SU-DHL-6 (cell line): ENCODE measurements around the gene PLSCR4.

ENCODE experiments used
- H2AFZ ChIP-seq: fragments of 200-600 bp; sonication (generic); 2 replicates; pipeline ENCODE4 v1.6.1; 2014; ENCODE audit warnings: low read depth, mild to moderate bottlenecking, moderate library complexity, mixed read lengths, antibody characterized with exemption, low read length; ENCODE audit not compliant: severe bottlenecking
- H3F3A ChIP-seq: fragments of 200-600 bp; shearing (Covaris generic); 2 replicates; pipeline ENCODE4 v1.6.0; 2016; ENCODE audit warnings: antibody characterized with exemption, mild to moderate bottlenecking; ENCODE audit not compliant: insufficient read depth
- H3K27ac ChIP-seq: fragments of 200-600 bp; sonication (generic); 2 replicates; pipeline ENCODE4 v1.5.1; 2016; ENCODE audit warnings: low read depth, mild to moderate bottlenecking, low read length, moderate library complexity, mixed read lengths
- H3K27me3 ChIP-seq: fragments of 200-600 bp; sonication (generic), shearing (Covaris generic); 2 replicates; pipeline ENCODE4 v1.6.0; 2014; ENCODE audit warnings: mild to moderate bottlenecking, low read length
- H3K36me3 ChIP-seq: fragments of 200-600 bp; sonication (generic); 2 replicates; pipeline ENCODE4 v1.6.1; 2014; ENCODE audit warnings: mild to moderate bottlenecking, low read length, mixed read lengths
- H3K4me2 ChIP-seq: fragments of 300-600, 200-600 bp; shearing (Covaris generic), sonication (generic); 2 replicates; pipeline ENCODE4 v1.6.0; 2014; ENCODE audit warnings: low read length, low read depth, mild to moderate bottlenecking; ENCODE audit not compliant: poor library complexity, severe bottlenecking
- H3K4me3 ChIP-seq: fragments of 200-600 bp; sonication (generic); 2 replicates; pipeline ENCODE4 v1.5.1; 2014; ENCODE audit warnings: antibody characterized with exemption, low read length, mild to moderate bottlenecking, mixed read lengths; ENCODE audit not compliant: insufficient read depth, poor library complexity, severe bottlenecking
- H3K79me2 ChIP-seq: fragments of 200-600 bp; sonication (generic); 2 replicates; pipeline ENCODE4 v1.6.1; 2014; ENCODE audit warnings: mild to moderate bottlenecking, low read length, moderate library complexity; ENCODE audit not compliant: insufficient read depth
- H3K9ac ChIP-seq: fragments of 200-600 bp; sonication (generic); 2 replicates; pipeline ENCODE4 v1.7.0; 2014; ENCODE audit warnings: mild to moderate bottlenecking, low read length
- H3K9me2 ChIP-seq: fragments of 200-600 bp; sonication (generic); replicated peaks from 2 replicates; pipeline ENCODE4 v1.6.1; 2014; ENCODE audit warnings: low read length; ENCODE audit not compliant: insufficient read depth
- H3K9me3 ChIP-seq: fragments of 200-600 bp; sonication (generic); 2 replicates; pipeline ENCODE4 v1.6.1; 2014; ENCODE audit warnings: low read length, mixed read lengths; ENCODE audit not compliant: insufficient read depth
- H4K20me1 ChIP-seq: fragments of 200-600 bp; sonication (generic); 2 replicates; pipeline ENCODE4 v1.6.1; 2014; ENCODE audit warnings: low read depth, mild to moderate bottlenecking, antibody characterized with exemption, low read length, moderate library complexity, mixed read lengths
- EZH2phosphoT487 ChIP-seq: fragments of 200-600 bp; sonication (generic), shearing (Covaris generic); conservative IDR thresholded peaks from 2 replicates; pipeline ENCODE4 v1.6.1; 2018; ENCODE audit warnings: mild to moderate bottlenecking, antibody characterized with exemption, low read length, moderate library complexity, mixed read lengths
- TF ChIP-seq, protein P1 (sequence below): fragments of 200-600 bp; sonication (generic); IDR thresholded peaks from one replicate; pipeline ENCODE4 v1.5.1; 2017; ENCODE audit warnings: antibody characterized with exemption, mild to moderate bottlenecking, low read length, moderate library complexity; ENCODE audit not compliant: insufficient read depth, poor library complexity, severe bottlenecking

PLSCR4 gene

DNA sequence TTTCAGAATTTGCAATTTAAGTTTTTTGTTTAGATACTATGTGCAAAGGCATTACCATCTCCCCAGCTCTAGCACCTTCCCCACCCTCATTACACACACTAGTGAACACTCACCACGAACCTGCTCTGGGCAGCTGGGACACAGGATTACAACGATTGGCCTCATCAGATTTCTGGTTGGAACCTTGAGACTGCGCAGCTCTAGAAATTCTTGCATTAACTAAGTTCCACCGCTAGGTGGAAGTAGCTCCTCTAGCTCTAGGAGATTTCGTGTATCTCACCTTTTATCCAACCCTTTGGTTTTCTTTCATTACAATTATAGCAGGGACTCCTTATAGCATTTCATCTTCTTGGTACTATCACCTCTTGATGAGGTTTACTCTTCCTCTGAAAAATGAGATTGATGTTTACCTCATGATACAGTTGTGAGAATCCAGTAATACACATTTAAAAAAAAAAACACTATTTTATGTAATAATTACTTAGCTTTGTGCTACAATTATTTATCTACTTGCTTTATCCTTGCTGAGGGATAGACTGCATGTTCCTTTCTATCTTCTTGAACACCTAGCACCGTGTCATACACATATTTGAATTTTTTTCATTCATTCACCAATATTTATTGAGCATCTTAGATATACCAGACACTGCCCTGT, 61.3 kb downstream of the PLSCR4 start:
- Histone ChIP-seq H3K27ac (no peak overlapping the region), H3K9me3 (no peaks in the 10 kb centered on the region), H3K9ac (no peak overlapping the region), H3K4me3 (no peak overlapping the region), H2AFZ (no peak overlapping the region), H3K79me2 (no peaks in the 10 kb centered on the region), H3K9me2 (no peaks in the 10 kb centered on the region), H3K27me3 (no peaks in the 10 kb centered on the region), H3K36me3 (no peaks in the 10 kb centered on the region), H4K20me1 (no peaks in the 10 kb centered on the region), H3F3A (no peaks in the 10 kb centered on the region), H3K4me2 (no peak overlapping the region)
- TF ChIP-seq, protein P1, sequence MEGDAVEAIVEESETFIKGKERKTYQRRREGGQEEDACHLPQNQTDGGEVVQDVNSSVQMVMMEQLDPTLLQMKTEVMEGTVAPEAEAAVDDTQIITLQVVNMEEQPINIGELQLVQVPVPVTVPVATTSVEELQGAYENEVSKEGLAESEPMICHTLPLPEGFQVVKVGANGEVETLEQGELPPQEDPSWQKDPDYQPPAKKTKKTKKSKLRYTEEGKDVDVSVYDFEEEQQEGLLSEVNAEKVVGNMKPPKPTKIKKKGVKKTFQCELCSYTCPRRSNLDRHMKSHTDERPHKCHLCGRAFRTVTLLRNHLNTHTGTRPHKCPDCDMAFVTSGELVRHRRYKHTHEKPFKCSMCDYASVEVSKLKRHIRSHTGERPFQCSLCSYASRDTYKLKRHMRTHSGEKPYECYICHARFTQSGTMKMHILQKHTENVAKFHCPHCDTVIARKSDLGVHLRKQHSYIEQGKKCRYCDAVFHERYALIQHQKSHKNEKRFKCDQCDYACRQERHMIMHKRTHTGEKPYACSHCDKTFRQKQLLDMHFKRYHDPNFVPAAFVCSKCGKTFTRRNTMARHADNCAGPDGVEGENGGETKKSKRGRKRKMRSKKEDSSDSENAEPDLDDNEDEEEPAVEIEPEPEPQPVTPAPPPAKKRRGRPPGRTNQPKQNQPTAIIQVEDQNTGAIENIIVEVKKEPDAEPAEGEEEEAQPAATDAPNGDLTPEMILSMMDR: peak; percentile 48
- TF ChIP-seq EZH2phosphoT487: no peak

GRCh38 chr3:146187334-146187950, 63.5 kb downstream of the PLSCR4 start:
- H3K4me3 ChIP-seq: no peak overlapping the region
- no peak overlapping the region for H3K4me2 ChIP-seq
- no peak overlapping the region for H2AFZ ChIP-seq
- TF ChIP-seq, protein P1: peak; percentile 18
- TF ChIP-seq EZH2phosphoT487: no peak
- H3K36me3 ChIP-seq: no peaks in the 10 kb centered on the region
- H3K9me3 ChIP-seq: no peaks in the 10 kb centered on the region
- H3F3A ChIP-seq: no peaks in the 10 kb centered on the region
- no peaks in the 10 kb centered on the region for H3K79me2 ChIP-seq
- H4K20me1 ChIP-seq: no peaks in the 10 kb centered on the region
- no peaks in the 10 kb centered on the region for H3K27me3 ChIP-seq
- no peak overlapping the region for H3K27ac ChIP-seq
- H3K9me2 ChIP-seq: no peaks in the 10 kb centered on the region
- H3K9ac ChIP-seq: no peak overlapping the region

- H2AFZ ChIP-seq: no peak overlapping the region
- H3F3A ChIP-seq: no peaks in the 10 kb centered on the region
- no peaks in the 10 kb centered on the region for H3K27me3 ChIP-seq
- no peaks in the 10 kb centered on the region for H3K79me2 ChIP-seq
- H3K27ac ChIP-seq: no peak overlapping the region
- no peak overlapping the region for H3K4me2 ChIP-seq
- no peak overlapping the region for H3K9ac ChIP-seq
- H4K20me1 ChIP-seq: no peaks in the 10 kb centered on the region
- no peaks in the 10 kb centered on the region for H3K9me2 ChIP-seq
- H3K9me3 ChIP-seq: no peaks in the 10 kb centered on the region
- TF ChIP-seq, protein P1: no peak
- TF ChIP-seq EZH2phosphoT487: no peak
- no peaks in the 10 kb centered on the region for H3K36me3 ChIP-seq
- H3K4me3 ChIP-seq: no peak overlapping the region
Measured at GRCh38 chr3:146184241-146185015, 66.5 kb downstream of the PLSCR4 start.
